Panc1 (cell line): ENCODE data around the gene TMTC1.

ENCODE experiments used
- SIN3A ChIP-seq: IDR thresholded peaks from 2 replicates; pipeline ENCODE4 v1.6.1; 2012; ENCODE audit warnings: low read depth, mild to moderate bottlenecking, low read length, moderate library complexity, borderline replicate concordance; ENCODE audit not compliant: insufficient read depth
- TF ChIP-seq, protein P1 (sequence below): fragments of 450-650 bp; IDR thresholded peaks from 2 replicates; pipeline ENCODE4 v1.5.1; 2017; ENCODE audit warnings: mild to moderate bottlenecking
- TF ChIP-seq, protein P2 (sequence below), 2 experiments: IDR thresholded peaks; 2 replicates each; pipeline ENCODE4 v1.6.1; 2011 to 2012; ENCODE audit warnings: low read depth in 2 of 2, control low read depth in 1 of 2, low read length in 1 of 2, mild to moderate bottlenecking in 1 of 2, moderate library complexity in 1 of 2; ENCODE audit not compliant: insufficient read depth in 1 of 2

GRCh38 chr12:29617407-29617803 lies 166.3 kb downstream of the TMTC1 start:
- TF ChIP-seq, protein P1, sequence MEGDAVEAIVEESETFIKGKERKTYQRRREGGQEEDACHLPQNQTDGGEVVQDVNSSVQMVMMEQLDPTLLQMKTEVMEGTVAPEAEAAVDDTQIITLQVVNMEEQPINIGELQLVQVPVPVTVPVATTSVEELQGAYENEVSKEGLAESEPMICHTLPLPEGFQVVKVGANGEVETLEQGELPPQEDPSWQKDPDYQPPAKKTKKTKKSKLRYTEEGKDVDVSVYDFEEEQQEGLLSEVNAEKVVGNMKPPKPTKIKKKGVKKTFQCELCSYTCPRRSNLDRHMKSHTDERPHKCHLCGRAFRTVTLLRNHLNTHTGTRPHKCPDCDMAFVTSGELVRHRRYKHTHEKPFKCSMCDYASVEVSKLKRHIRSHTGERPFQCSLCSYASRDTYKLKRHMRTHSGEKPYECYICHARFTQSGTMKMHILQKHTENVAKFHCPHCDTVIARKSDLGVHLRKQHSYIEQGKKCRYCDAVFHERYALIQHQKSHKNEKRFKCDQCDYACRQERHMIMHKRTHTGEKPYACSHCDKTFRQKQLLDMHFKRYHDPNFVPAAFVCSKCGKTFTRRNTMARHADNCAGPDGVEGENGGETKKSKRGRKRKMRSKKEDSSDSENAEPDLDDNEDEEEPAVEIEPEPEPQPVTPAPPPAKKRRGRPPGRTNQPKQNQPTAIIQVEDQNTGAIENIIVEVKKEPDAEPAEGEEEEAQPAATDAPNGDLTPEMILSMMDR: no peak
- TF ChIP-seq, protein P2, sequence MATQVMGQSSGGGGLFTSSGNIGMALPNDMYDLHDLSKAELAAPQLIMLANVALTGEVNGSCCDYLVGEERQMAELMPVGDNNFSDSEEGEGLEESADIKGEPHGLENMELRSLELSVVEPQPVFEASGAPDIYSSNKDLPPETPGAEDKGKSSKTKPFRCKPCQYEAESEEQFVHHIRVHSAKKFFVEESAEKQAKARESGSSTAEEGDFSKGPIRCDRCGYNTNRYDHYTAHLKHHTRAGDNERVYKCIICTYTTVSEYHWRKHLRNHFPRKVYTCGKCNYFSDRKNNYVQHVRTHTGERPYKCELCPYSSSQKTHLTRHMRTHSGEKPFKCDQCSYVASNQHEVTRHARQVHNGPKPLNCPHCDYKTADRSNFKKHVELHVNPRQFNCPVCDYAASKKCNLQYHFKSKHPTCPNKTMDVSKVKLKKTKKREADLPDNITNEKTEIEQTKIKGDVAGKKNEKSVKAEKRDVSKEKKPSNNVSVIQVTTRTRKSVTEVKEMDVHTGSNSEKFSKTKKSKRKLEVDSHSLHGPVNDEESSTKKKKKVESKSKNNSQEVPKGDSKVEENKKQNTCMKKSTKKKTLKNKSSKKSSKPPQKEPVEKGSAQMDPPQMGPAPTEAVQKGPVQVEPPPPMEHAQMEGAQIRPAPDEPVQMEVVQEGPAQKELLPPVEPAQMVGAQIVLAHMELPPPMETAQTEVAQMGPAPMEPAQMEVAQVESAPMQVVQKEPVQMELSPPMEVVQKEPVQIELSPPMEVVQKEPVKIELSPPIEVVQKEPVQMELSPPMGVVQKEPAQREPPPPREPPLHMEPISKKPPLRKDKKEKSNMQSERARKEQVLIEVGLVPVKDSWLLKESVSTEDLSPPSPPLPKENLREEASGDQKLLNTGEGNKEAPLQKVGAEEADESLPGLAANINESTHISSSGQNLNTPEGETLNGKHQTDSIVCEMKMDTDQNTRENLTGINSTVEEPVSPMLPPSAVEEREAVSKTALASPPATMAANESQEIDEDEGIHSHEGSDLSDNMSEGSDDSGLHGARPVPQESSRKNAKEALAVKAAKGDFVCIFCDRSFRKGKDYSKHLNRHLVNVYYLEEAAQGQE (IDR thresholded peaks at IDR 0.05; ENCODE audit: insufficient read depth in 1 of 2, low read depth in 2 of 2, low read length in 1 of 2): no peak
- TF ChIP-seq SIN3A: no peak
